GM20431 (cell line): ENCODE results near the gene FAM98B.

ENCODE experiments used
- in situ Hi-C: fragments of 300-500 bp; cut with MseI, MboI; formaldehyde crosslinking; loops from one replicate; pipeline ENCODE4 v1.15.0; 2020; ENCODE audit warnings: low sequenced_read_pairs; ENCODE audit not compliant: unreplicated experiment

The FAM98B gene

DNA sequence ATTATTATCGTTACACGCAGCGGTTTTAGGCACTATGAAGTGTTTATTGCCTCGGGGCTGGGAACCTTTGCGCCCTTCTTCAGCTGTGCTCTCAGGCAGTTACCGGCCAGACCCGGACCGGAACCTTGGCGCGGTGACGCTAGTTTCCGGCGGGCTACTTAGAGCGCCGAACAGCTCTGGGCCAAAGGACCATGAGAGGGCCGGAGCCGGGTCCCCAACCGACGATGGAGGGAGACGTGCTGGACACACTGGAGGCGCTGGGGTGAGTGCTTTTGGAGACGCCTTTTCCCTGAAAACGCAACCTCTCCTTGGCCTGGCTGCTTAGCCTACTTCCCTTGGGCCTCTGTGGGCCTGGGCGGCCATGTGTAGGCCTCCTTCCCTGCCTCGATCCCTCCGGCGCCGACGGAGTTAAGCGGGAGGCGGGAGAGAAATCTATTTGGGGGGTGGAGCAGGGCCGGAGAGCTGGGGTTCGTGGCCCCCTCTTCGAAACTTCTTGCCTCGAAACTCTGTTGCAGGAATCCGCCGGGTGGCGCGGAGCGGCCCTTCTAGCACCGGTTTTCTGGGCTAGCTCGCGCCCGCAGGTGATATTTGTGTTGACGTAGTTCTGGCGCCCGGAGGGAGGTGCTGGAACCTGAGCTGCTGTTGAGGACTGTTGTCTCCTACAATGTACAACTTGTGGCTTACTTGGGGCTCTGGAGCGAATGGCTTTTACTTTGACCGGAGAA lies at the start of gene FAM98B:
Gene FAM98B, plus strand, starts transcription at position 157 of the 725 bp plus-strand sequence. Its CDS starts 35 bp downstream, at position 192.
- in situ Hi-C loops, result no loop called here

DNA sequence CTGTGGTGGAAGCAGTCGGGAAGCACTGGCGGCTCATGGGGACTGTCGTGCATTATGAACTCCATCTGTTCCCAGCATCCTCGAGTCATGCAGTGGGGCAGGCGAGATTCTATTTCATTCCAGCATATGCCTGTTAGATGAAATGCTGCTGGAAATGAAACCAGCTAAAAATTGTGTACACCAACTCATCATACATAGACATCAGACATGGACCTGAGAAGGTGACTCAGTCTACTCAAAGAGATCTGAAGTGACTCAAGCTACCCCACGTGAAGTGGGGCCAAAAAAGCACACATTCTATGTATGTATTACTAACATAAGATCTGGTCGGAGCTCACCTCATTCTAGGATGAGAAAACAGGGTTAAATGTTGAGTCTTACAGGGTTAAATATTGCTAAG lies 47.5 kb upstream of the FAM98B start:
- in situ Hi-C loops, result no loop called here

DNA sequence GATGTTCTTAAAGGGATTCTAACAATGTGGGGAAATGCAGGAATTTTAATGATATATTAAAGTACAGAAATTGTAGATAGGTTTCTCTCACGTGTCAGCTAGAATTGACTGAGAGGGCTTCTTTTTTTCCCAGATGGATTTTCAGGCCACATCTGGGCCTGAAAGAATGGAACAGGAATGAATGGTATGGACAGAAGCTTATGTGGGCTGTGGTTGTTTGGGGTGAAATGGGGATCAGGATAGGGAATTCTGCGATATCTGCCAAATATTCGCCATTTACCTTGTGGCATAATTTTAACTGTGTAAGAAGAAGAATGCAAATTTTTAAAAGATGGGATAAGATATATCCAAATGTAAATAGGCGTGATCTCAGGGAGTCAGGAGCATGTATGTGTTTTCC lies 45.4 kb upstream of the FAM98B start:
- in situ Hi-C loops, result no loop called here

DNA sequence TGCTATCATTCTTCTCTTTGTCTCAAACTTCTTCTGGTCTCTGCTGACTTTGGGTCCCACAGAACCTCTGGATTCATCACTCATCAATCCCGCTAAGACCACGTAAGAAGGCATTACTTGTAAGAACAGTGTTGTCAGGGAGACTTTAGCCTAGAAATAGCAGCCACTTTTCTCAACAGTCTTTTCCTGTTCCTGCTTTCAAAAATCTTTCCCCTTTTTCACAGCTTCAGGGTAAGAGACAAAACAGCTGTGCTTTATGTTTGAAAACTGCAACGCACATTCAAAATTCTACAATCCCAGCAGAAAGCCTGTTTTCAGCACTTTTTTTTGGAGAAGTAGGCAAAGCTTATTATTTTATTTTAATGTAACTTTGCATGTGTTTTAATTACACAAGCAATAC lies 42.0 kb upstream of the FAM98B start:
- in situ Hi-C loops, result no loop called here

DNA sequence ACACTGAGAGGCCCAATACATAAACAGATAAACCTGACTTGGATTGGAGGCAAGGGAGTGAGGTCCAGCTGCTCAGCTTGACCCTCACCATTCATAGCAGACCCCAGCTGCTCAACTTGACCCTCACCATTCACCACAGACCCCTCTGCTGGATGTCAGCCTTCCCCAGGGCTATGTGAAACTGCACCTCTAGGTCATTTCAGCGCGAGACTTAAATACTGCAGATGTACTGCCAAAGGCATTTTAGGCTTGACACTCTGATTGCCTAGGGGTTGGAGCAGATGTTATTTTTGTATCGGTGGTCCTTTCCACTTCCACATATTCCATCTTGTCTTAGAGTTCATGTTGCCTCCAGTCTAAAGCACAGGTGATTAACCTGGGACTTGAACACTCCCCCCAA lies 41.5 kb upstream of the FAM98B start:
- in situ Hi-C loops, result no loop called here

DNA sequence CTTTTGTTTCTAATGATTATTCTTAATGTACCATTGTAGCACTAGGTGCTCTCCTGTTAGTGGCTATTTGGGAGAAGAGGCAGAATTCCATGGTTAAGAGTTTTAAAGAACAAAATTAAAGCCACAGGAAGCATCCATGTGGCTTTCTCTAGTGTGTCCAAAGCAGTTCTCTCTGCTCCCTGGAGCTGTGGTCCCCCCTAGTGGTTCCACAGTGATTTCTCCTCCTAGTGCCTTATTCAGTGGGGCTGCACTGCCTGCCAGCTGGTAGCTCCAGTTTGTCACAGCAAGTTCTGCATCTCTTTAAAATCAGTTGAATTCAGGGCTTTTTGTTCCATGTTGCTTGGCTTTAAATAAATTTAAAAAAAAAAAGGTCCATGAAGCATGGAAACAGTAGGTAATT lies 39.6 kb upstream of the FAM98B start:
- in situ Hi-C loops, result no loop called here

DNA sequence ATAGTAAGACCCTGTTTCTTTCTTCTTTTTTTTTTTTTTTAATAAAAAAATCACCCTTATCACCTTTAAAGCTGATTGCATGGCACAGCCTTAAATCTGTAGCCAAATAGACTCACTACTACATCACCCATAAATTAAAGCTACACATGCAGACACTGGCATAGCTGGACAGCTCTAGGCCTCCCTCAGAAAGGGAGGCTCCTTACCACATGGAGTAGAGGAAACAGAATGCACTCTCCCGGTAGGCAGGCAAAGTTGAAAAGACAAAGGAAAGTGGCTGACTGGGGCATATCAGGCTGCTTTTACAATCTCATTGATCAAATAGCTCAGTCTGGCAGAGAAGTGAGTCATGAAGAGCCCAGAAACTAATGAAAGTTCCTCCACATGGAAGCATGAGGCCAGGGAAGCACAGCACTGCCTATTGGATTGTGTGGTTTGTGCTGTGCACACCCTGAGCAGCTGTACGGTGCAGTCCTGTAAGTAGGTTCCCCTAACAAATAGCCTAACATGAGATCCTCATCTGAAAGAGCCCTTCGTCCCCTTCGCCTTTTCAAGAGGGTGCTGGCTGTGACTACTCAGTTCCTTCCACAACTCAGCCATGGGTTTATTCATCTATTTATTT lies 32.7 kb upstream of the FAM98B start:
- in situ Hi-C loops, result no loop called here

DNA sequence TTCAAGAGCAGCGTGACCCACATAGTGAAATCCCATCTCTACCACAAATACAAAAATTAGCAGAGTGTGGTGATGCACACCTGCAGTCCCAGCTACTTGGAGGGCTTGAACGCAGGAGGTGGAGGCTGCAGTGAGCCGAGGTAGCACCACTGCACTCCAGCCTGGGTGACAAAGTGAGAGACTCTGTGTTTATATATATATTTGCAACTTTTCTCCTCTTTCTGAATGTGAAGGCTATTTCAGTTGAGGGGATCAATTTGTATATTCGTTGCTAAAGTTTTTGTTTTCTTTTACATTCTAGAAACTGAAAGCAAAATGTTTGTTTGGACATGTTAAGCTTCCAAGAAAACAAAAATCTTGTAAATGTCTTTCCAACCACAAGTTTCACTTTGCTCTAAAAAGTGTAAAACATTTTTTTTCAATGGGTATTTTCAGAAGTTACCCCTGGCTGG lies 29.8 kb upstream of the FAM98B start:
- in situ Hi-C loops, result no loop called here

DNA sequence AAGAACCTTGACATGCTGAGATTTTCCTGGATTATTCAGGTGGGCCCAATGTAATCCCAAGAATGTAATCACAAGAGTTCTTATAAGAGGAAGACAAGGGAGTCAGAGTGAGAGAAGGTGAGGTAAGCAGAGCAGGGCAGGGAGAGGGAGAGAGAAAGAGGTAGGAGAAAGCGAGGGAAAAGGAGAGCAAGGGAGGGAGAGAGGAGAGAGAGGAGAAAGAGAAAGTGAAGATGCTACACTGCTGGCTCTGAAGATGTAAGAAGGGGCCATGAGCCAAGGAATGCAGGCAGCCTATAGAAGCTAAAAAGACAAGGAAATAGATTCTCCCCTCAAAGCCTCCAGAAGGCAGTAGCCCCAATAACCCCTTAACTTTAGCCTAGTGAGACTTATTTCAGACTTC lies 28.7 kb upstream of the FAM98B start:
- in situ Hi-C loops, result no loop called here

DNA sequence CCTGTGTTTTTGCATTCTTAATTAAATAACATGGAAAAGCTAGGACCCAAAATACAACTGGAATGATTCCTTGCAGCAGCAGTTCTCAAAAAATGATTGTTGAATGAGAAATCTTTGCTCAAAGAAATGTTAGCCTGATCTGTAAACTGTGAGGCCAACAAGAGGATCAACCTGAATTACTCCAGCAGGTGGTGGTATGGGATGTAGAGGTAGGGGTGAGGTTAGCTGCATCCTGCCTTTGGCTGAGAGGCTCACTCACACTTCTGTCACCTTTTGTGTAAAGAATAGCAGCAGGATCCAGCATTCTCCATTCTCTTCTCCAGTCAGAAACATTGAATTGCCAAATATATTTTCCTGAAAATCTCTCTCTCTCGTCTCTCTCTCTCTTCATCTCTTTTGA lies 26.5 kb upstream of the FAM98B start:
- in situ Hi-C loops, result no loop called here

DNA sequence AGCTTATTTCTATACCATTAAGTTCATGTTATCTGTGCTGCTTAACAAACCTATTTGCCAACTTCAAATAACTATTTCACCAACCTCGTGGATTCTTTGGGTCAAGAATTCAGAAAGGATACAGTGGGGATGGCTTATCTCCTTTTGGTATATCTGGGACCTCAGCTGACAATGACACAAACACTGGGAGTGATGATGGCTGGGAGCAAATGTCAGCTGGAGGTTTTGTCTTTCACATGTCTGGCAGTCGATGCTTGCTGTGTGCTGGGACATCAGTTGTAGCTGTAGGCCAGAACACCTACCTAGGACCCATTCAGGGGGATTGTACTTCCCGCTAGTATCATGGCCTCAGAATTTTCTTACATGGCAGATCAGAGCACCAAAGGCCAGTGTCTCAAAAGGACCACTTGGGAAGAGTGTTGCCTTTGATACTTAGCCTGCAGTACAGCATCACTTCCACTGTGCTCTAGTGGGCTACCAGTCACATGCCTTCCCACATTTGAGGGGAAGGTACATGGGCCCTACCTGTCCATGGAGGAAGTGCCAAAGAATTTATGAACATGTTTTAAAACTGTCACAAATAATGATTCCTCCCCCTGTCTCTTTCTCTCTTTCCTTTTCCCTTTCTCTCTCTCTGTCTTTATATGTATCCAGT lies 23.7 kb upstream of the FAM98B start:
- in situ Hi-C loops, result loop anchor here (10.0 kb wide), 1 partner anchor 265 kb away; no protein-coding TSS in a partner anchor

DNA sequence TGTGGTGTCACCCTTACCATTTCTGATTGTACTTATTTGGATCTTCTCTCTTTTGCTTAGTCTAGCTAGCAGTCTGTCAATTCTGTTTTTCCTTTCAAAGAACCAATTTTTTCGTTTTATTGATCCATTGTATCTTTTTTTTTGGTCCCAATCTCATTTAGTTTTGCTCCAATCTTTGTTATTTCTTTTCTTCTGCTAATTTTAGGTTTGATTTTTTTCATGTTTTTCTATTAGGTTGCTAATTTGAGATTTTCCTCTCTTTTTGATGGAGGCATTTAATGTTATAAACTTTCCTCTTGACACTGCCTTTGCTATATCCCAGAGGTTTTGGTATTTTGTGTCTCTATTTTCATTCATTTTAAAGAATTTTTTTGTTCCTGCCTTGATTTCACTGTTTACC lies 16.9 kb upstream of the FAM98B start:
- in situ Hi-C loops, result loop anchor here (10.0 kb wide), 1 partner anchor 258 kb away; no protein-coding TSS in a partner anchor

DNA sequence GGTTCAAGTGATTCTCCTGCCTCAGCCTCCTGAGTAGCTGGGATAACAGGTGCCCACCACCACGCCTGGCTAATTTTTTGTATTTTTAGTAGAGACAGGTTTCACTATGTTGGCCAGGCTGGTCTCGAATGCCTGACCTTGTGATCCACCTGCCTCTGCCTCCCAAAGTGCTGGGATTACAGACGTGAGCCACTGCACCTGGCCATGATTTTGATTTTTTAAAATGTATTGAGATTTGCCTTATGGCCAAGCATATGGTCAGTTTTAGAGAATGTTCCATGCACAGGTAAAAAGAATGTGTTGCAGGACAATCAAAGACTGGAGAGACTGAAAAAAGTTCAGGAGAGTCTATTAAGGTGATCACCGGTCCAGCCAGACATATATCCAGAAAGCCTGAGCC lies 16.3 kb upstream of the FAM98B start:
- in situ Hi-C loops, result loop anchor here (10.0 kb wide), 1 partner anchor 257 kb away; no protein-coding TSS in a partner anchor

DNA sequence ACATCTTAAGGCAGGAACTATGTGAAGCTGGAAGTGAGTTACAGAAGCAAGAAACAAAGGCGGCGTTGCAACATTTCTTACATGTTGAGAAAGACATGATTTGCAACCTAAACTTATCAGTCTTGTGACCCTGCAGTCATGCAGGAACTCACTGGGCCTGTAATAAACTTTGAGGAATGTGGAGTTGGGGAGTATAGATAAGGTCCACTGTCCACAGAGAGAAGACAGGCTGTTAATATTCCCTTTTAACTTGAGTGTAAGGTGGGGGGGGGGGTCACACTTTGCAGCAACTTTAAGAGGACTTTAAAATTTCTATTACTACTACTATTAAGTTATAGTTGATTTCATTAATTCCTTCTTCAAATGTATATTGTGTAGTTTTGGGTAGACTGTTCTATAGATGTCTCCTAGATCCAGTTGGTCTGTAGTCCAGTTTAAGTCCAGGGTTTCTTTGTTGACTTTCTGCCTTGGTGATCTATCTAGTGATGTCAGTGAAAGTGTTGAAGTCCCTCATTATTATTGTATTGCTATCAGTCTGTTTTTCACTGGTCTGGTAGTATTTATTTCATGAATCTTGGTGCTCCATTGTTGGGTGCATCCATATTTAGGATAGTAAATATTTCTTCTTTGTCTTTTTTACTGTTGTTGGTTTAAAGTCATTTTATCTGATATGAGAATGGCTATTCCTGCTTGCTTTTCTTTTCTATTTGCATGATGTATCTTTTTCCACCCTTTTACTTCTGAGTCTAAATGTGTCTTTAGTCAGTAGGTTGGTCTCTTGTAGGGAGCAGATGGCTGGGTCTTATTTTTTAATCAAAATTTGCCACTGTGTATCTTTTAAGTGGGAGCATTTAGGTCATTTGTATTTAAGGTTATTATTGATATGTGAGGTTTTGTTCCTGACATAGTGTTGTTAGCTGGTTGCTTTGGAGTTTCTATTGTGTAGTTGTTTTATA lies 15.6 kb upstream of the FAM98B start:
- in situ Hi-C loops, result loop anchor here (10.0 kb wide), 1 partner anchor 256 kb away; no protein-coding TSS in a partner anchor

DNA sequence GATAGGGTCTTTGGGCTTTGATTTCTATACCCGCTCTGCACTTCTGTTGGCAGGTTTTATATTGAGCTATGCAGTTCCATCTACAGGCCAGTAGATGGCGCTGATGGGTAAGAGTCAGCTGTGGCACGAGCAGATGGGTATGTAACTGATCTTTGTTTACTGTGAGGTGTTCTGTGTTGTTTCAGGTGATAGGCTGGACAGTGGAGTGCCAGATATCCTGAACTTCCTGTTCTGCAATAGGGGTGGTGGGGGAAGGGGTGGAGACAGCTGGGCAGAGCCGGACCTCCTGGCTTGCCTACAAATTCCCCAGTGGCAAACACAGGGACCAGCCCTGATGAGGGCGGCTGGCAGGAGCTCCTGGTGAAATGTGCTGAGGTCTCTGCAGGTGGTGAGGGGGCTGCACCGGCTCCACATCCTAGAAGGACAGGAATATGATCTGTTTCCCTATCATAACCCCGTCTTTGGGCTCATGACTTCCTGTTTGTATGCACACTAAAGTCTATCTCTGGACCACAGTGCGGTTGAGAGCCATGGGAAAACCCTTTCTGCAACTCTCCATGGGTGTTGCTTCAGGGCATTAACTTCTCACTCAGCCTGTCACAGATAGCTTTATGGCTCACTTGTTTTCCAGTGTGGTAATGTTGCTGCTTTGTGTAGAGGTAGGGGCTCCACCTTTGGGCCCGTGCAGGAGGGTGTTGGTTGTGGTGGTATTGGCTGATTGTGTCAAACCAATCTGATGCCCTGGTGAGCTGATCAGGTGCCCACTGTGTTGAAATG lies 13.4 kb upstream of the FAM98B start:
- in situ Hi-C loops, result no loop called here

DNA sequence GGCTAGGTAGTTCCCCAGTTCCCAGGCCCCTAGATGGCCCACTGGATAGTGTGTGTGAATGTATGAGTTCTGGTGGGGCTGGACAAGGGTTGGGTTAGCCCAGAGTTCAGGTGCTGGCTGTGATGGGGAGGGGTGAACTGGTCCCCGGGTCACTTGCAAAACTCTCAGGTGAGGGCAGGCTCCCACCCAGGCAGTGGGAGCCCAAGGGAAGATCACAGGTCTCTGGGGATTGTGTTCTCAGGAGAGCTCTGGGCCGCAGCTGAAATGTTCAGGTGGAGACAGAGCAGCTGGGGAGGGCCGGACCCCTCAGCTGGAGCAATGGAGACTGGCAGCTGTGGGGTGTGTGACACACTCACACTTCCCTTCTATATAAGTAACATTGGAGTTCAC lies 12.8 kb upstream of the FAM98B start:
- in situ Hi-C loops, result no loop called here

DNA sequence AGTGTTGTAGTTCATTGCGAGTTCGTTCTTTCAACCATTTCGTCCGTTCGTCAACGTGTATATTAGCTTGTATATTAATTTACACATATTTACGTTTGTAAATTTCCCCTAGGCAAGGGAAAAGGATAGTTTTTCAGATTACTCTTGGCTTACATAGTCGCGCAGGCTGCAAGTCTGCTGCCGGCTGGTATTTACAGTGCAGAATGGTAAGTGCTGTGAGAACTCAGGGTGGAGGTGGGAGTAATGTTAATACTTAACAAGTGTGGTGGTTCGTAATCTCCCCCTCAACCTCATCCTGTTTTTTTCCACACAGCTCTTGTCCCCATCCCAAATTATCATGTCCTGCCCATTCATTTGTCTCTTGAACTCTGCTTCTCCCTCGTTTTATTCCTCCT lies 766 bp downstream of the FAM98B start:
- in situ Hi-C loops, result no loop called here

DNA sequence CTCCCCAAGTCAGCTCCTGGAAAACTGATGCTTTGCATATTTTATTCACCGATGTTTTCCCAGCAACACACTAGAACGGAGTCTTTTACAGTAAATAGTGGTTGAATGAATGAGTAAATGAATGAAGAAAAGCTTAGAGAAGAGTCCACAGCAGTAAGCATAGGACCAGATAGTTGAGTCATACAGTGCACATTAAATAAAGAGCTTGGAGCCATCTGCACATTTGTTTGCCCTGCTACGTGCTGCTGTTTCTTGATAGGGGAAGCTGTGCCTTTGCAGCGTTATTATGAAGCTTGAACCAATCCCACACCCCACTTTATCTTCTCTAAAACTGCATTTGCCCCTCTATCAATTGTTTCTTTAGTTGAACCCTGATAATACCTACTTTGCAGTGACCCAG lies 1.2 kb downstream of the FAM98B start:
- in situ Hi-C loops, result no loop called here

DNA sequence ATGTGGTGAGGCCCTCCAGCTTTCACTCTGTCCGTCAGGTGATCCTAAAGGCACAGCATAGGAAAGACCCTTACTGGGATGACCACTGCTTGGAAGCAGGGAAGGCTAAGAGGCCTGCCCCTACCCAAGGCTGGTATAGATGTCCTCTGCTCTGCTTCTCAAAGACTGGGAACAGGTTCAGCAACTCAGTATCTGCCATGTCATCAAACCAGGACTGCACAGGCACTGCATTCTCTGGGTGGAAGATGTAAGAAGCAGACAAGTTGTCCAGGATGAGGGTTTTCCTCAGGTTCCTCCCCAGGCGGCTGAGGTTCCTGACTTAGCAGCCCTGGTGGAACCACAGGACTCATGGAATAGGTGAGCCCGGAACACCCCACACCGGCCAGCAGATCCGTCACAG lies 4.7 kb downstream of the FAM98B start:
- in situ Hi-C loops, result no loop called here
